ENCODE measurements around the gene MEOX2.

The MEOX2 gene

DNA sequence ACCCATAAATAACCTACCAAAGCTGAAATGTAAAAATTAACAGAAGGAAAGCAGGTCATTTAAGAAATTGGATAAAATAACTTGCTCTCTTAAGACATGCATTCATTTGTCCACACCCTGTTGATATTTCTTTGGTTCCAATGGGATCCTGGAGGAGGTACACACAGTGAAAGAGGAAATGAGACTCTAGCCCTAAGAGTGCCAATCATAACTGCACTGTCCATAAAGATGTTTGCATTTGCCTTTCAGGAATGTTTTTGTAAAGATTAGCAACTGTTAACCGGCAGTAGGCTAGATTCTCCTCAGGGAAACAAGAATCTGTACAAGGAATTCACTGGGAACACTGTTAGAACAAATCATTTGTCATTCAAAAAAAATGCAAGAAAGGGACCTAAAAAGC is 61.0 kb downstream of the MEOX2 start:
- H3K4me3 ChIP-seq (replicated peaks; ENCODE audit: insufficient read depth, low read length), result no peak overlapping the region
- H3K27ac ChIP-seq (replicated peaks), result no peak overlapping the region
- TF ChIP-seq, protein P1, sequence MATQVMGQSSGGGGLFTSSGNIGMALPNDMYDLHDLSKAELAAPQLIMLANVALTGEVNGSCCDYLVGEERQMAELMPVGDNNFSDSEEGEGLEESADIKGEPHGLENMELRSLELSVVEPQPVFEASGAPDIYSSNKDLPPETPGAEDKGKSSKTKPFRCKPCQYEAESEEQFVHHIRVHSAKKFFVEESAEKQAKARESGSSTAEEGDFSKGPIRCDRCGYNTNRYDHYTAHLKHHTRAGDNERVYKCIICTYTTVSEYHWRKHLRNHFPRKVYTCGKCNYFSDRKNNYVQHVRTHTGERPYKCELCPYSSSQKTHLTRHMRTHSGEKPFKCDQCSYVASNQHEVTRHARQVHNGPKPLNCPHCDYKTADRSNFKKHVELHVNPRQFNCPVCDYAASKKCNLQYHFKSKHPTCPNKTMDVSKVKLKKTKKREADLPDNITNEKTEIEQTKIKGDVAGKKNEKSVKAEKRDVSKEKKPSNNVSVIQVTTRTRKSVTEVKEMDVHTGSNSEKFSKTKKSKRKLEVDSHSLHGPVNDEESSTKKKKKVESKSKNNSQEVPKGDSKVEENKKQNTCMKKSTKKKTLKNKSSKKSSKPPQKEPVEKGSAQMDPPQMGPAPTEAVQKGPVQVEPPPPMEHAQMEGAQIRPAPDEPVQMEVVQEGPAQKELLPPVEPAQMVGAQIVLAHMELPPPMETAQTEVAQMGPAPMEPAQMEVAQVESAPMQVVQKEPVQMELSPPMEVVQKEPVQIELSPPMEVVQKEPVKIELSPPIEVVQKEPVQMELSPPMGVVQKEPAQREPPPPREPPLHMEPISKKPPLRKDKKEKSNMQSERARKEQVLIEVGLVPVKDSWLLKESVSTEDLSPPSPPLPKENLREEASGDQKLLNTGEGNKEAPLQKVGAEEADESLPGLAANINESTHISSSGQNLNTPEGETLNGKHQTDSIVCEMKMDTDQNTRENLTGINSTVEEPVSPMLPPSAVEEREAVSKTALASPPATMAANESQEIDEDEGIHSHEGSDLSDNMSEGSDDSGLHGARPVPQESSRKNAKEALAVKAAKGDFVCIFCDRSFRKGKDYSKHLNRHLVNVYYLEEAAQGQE (IDR thresholded peaks at IDR 0.05; ENCODE audit: insufficient replicate concordance, low read depth), result no peak
- TF ChIP-seq, protein P2, sequence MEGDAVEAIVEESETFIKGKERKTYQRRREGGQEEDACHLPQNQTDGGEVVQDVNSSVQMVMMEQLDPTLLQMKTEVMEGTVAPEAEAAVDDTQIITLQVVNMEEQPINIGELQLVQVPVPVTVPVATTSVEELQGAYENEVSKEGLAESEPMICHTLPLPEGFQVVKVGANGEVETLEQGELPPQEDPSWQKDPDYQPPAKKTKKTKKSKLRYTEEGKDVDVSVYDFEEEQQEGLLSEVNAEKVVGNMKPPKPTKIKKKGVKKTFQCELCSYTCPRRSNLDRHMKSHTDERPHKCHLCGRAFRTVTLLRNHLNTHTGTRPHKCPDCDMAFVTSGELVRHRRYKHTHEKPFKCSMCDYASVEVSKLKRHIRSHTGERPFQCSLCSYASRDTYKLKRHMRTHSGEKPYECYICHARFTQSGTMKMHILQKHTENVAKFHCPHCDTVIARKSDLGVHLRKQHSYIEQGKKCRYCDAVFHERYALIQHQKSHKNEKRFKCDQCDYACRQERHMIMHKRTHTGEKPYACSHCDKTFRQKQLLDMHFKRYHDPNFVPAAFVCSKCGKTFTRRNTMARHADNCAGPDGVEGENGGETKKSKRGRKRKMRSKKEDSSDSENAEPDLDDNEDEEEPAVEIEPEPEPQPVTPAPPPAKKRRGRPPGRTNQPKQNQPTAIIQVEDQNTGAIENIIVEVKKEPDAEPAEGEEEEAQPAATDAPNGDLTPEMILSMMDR (IDR thresholded peaks at IDR 0.05; ENCODE audit: insufficient read depth, low read length), result no peak
- TF ChIP-seq POLR2AphosphoS5 (IDR thresholded peaks at IDR 0.05; ENCODE audit: low read depth) (no peak), SPI1 (IDR thresholded peaks at IDR 0.05; ENCODE audit: borderline replicate concordance, low read depth) (no peak), GABPA (IDR thresholded peaks at IDR 0.05; ENCODE audit: low read depth) (no peak)
- DNase-seq (ENCODE audit: low read depth in 1 of 2, low spot score in 1 of 2), result no peak
- H3K27me3 ChIP-seq (ENCODE audit: insufficient read depth, poor library complexity, severe bottlenecking), result no peaks in the 10 kb centered on the region

DNA sequence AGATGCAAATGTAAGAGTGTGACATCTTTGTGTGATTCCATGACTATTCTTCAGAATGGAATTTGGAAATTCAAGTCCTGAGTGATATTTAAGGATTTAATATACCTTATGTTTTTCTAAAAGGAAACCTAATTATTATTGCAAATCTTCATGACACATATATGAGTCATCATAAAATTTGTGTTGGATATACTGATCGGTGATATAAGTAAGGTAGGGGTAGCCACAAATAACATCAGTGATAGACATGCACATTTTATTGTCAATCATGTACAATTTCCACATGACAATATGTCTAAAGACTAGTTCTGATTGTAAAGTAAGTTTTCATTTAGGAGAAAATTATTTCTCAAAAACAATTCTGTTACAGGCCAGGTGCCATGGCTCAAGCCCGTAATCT is 65.0 kb downstream of the MEOX2 start:
- H3K4me3 ChIP-seq (replicated peaks; ENCODE audit: insufficient read depth, low read length), result no peak overlapping the region
- DNase-seq (ENCODE audit: low read depth in 1 of 2, low spot score in 1 of 2), result no peak
- H3K27me3 ChIP-seq (ENCODE audit: insufficient read depth, poor library complexity, severe bottlenecking), result no peaks in the 10 kb centered on the region
- TF ChIP-seq POLR2AphosphoS5 (IDR thresholded peaks at IDR 0.05; ENCODE audit: low read depth) (no peak), SPI1 (IDR thresholded peaks at IDR 0.05; ENCODE audit: borderline replicate concordance, low read depth) (no peak), GABPA (IDR thresholded peaks at IDR 0.05; ENCODE audit: low read depth) (no peak)
- TF ChIP-seq, protein P2 (IDR thresholded peaks at IDR 0.05; ENCODE audit: insufficient read depth, low read length), result no peak
- H3K27ac ChIP-seq (replicated peaks), result no peak overlapping the region

DNA sequence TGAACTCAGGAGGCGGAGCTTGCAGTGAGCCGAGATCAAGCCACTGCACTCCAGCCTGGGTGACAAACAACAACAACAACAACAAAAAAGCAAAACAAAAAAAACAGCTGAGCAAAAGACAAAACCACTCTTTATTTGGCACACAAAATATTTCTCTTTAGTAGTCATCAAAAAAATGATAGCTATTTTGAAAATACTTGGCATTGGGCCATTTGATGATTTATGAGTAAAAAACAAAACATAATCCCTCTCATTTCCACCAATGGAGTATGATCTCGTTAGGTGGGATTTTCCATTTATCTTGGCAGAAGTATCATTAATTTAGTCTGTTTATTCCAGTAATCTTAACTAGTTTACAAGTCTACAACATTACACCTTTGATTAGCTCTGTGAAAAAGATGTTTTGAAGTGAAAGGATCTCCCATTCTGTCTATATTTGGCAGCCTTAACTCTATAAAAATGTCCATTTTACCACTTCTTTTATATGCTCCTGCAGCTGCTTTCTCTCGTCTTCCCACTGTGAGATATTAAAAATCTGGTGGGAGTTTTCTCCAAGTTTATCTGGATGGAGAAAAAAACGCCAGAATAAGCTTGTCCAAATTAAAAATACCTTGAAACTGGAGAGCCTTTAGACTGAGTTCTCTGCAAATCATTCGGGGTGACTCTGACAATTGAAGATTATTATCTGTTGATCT is 65.8 kb downstream of the MEOX2 start:
- no peak overlapping the region for H3K27ac ChIP-seq (replicated peaks)
- TF ChIP-seq GABPA (IDR thresholded peaks at IDR 0.05; ENCODE audit: low read depth) (no peak), POLR2AphosphoS5 (IDR thresholded peaks at IDR 0.05; ENCODE audit: low read depth) (no peak), SPI1 (IDR thresholded peaks at IDR 0.05; ENCODE audit: borderline replicate concordance, low read depth) (no peak)
- TF ChIP-seq, protein P2 (IDR thresholded peaks at IDR 0.05; ENCODE audit: insufficient read depth, low read length), result no peak
- TF ChIP-seq, protein P1 (IDR thresholded peaks at IDR 0.05; ENCODE audit: insufficient replicate concordance, low read depth), result no peak
- no peaks in the 10 kb centered on the region for H3K27me3 ChIP-seq (ENCODE audit: insufficient read depth, poor library complexity, severe bottlenecking)
- no peak for DNase-seq (ENCODE audit: low read depth in 1 of 2, low spot score in 1 of 2)
- no peak overlapping the region for H3K4me3 ChIP-seq (replicated peaks; ENCODE audit: insufficient read depth, low read length)

DNA sequence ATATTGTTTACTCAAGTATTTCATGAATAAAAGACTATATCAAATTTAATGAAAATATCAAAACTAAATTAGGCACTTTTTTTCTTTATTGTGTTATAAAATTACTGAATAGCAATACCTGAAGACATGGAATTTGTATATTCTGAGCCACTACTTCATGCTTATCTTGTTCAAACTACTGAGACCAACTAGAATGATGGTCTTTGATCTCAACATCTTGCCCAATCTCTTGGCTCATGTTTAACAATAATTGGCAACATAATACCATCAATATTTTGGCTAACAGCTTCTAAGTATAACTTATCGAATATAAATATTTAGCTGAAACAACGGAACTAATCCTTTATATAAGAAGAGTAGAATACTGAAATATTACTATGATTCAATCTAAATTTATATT is 68.2 kb downstream of the MEOX2 start:
- Histone ChIP-seq H3K27me3 (ENCODE audit: insufficient read depth, poor library complexity, severe bottlenecking) (no peaks in the 10 kb centered on the region), H3K27ac (replicated peaks) (no peak overlapping the region), H3K4me3 (replicated peaks; ENCODE audit: insufficient read depth, low read length) (no peak overlapping the region)
- no peak for TF ChIP-seq SPI1 (IDR thresholded peaks at IDR 0.05; ENCODE audit: borderline replicate concordance, low read depth)
- TF ChIP-seq GABPA (IDR thresholded peaks at IDR 0.05; ENCODE audit: low read depth), result no peak
- TF ChIP-seq, protein P1 (IDR thresholded peaks at IDR 0.05; ENCODE audit: insufficient replicate concordance, low read depth), result no peak
- TF ChIP-seq, protein P2 (IDR thresholded peaks at IDR 0.05; ENCODE audit: insufficient read depth, low read length), result no peak
- TF ChIP-seq POLR2AphosphoS5 (IDR thresholded peaks at IDR 0.05; ENCODE audit: low read depth), result no peak
- DNase-seq (ENCODE audit: low read depth in 1 of 2, low spot score in 1 of 2), result no peak
